Choroid plexus epithelial cell (primary cell): Measurements from ENCODE around the gene PHKA2.
A peak's percentile ranks its signal among the peaks of the same experiment; 100 is the strongest.
"Not testable (repeated sequence)": the region's sequence is repeated elsewhere in the genome, so short reads cannot be mapped to it uniquely, and the experiment has no call there.

ENCODE experiments used
- DNase-seq: peaks from one replicate; pipeline ENCODE4 v3.0.0-alpha.2; 2010; ENCODE audit warnings: low read depth
- H3K4me3 ChIP-seq: 2 replicates; pipeline ENCODE4 v1.5.1; 2011; ENCODE audit warnings: low read depth, mild to moderate bottlenecking, control low read depth, low read length, moderate library complexity
- CTCF ChIP-seq: conservative IDR thresholded peaks from 2 replicates; pipeline ENCODE4 v1.5.1; 2011; ENCODE audit warnings: low read depth, mild to moderate bottlenecking, control low read depth, inconsistent platforms, low read length, moderate library complexity

PHKA2 gene

DNA sequence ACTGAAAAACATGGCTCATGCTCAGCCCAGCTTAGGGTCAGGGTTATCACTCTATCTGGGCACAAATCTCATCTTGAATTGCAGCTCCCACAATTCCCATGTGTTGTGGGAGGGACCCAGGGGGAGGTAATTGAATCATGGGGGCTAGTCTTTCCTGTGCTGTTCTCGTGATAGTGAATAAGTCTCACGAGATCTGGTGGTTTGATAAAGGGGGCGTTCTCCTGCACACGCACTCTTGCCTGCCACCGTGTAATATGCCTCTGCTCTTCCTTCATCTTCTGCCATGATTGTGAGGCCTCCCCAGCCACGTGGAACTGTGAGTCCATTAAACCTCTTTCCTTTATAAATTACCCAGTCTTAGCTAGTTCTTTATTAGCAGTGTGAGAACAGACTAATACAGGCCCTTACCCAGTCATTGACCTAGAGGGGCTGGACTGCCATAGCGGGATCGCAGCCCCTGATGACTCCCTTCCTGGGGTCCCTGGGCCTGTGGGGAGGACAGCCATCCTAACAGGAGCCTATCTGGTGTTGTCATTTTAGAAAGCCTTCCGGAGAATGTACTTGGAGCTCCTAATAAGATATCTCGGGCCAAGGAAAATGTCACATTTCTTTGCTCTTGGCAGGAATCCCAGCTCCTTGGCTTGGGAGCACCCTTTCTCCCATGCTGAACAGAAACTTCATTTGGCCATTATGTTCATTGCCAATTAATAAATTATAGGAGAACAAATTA, 112.6 kb downstream of the PHKA2 start:
- TF ChIP-seq CTCF, result no peak
- peak; percentile 48 for DNase-seq
- no peak overlapping the region for H3K4me3 ChIP-seq

- no peak overlapping the region for H3K4me3 ChIP-seq
- DNase-seq, result no peak
- TF ChIP-seq CTCF, result no peak
Measured at GRCh38 chrX:18864390-18864920, 119.5 kb downstream of the PHKA2 start.

GRCh38 chrX:18861511-18861910, 122.4 kb downstream of the PHKA2 start:
- DNase-seq, result no peak
- TF ChIP-seq CTCF, result no peak
- no peak overlapping the region for H3K4me3 ChIP-seq

DNA sequence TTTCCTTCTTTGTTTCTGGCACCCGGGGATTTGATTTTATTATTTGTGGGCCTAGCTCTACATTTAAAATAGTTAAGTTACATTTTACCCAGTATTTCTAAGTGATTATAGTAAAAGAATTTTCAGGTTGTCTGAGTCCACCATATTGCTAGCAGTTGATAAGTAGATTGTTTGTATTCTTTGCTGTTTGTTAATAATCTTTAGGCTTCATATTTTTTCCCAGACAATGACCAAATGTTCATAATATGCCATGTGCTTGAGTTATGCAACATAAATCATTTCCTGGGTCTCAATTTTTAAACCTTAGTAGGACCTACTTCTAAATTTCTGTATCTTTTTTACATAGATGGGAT, 127.3 kb downstream of the PHKA2 start:
- no peak for TF ChIP-seq CTCF
- H3K4me3 ChIP-seq, result no peak overlapping the region
- DNase-seq, result no peak

- TF ChIP-seq CTCF, result no peak
- H3K4me3 ChIP-seq, result no peak overlapping the region
- peak; percentile 60 for DNase-seq
Measured at GRCh38 chrX:18855919-18856644, 127.8 kb downstream of the PHKA2 start.

DNA sequence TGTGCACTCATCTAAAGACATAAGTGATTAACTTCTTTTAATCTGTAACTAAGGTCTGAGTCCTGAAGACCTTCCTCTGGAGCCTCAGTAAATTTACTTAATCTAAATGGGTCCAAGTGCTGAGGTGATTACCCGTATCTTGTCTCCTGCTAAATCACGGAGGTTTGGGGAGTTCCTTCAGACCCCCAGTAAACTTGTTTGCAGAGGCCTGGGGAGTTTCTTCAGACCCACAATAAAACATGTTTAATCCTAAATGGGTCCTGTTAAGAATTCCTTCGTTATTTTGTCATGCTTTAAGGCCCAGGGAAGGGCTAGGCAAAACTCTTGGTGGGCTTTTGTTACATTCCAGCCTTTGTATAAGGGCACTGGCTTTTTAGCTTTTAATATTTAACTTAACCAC, 136.0 kb downstream of the PHKA2 start:
- not testable (repeated sequence) for H3K4me3 ChIP-seq, DNase-seq
